Liver (tissue), 3 donors: ENCODE measurements around the gene UNC13A.

Experiments used
- RAD21 ChIP-seq, 2 donors: IDR thresholded peaks; 2 replicates each; pipeline ENCODE4 v1.6.1; 2016; ENCODE audit warnings: antibody characterized with exemption in 2 of 2, mild to moderate bottlenecking in 2 of 2
- SP1 ChIP-seq: IDR thresholded peaks from 2 replicates; pipeline ENCODE4 v1.6.1; 2018; ENCODE audit warnings: antibody characterized with exemption, mild to moderate bottlenecking
- YY1 ChIP-seq: IDR thresholded peaks from 2 replicates; pipeline ENCODE4 v1.6.1; 2016; ENCODE audit warnings: antibody characterized with exemption, mild to moderate bottlenecking
- TF ChIP-seq, protein P1 (sequence below): IDR thresholded peaks from 2 replicates; pipeline ENCODE4 v1.6.1; 2016; ENCODE audit warnings: antibody characterized with exemption
- TF ChIP-seq, protein P2 (sequence below): fragments of 150-350 bp; IDR thresholded peaks from 2 replicates; pipeline ENCODE4 v1.5.1; 2017; ENCODE audit warnings: improper control_type of control experiment, low read depth, low read length; ENCODE audit not compliant: missing input control
- TF ChIP-seq, protein P3 (sequence below): IDR thresholded peaks from 2 replicates; pipeline ENCODE4 v1.6.1; 2016; ENCODE audit warnings: antibody characterized with exemption, mild to moderate bottlenecking
- donor health status: healthy.
- donor health status: healthy.

DNA sequence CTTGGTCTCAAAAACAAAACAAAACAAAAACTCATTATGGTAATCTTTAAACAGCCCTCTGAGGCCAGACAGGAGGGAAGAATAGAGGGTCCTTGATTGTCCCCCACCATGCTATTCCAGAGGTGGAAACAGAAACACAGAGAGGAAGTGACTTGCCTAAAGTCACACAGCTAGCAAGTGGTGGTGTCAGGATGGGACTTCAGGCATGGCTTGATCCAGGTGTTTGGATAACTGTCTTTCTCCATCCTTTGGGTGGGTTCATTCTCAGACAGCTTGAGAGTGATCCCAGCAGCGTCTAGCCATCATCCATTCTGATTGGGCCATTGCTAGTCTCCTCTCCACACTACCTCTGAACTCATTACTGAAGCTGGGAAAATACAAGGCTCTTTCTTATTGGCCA, 120.2 kb downstream of the UNC13A start:
- TF ChIP-seq, protein P1, sequence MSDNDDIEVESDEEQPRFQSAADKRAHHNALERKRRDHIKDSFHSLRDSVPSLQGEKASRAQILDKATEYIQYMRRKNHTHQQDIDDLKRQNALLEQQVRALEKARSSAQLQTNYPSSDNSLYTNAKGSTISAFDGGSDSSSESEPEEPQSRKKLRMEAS = no peak
- TF ChIP-seq, protein P2, sequence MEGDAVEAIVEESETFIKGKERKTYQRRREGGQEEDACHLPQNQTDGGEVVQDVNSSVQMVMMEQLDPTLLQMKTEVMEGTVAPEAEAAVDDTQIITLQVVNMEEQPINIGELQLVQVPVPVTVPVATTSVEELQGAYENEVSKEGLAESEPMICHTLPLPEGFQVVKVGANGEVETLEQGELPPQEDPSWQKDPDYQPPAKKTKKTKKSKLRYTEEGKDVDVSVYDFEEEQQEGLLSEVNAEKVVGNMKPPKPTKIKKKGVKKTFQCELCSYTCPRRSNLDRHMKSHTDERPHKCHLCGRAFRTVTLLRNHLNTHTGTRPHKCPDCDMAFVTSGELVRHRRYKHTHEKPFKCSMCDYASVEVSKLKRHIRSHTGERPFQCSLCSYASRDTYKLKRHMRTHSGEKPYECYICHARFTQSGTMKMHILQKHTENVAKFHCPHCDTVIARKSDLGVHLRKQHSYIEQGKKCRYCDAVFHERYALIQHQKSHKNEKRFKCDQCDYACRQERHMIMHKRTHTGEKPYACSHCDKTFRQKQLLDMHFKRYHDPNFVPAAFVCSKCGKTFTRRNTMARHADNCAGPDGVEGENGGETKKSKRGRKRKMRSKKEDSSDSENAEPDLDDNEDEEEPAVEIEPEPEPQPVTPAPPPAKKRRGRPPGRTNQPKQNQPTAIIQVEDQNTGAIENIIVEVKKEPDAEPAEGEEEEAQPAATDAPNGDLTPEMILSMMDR = no peak
- TF ChIP-seq YY1 (no peak), SP1 (no peak), RAD21 (IDR thresholded peaks at IDR 0.05) (no peak)
- TF ChIP-seq, protein P3, sequence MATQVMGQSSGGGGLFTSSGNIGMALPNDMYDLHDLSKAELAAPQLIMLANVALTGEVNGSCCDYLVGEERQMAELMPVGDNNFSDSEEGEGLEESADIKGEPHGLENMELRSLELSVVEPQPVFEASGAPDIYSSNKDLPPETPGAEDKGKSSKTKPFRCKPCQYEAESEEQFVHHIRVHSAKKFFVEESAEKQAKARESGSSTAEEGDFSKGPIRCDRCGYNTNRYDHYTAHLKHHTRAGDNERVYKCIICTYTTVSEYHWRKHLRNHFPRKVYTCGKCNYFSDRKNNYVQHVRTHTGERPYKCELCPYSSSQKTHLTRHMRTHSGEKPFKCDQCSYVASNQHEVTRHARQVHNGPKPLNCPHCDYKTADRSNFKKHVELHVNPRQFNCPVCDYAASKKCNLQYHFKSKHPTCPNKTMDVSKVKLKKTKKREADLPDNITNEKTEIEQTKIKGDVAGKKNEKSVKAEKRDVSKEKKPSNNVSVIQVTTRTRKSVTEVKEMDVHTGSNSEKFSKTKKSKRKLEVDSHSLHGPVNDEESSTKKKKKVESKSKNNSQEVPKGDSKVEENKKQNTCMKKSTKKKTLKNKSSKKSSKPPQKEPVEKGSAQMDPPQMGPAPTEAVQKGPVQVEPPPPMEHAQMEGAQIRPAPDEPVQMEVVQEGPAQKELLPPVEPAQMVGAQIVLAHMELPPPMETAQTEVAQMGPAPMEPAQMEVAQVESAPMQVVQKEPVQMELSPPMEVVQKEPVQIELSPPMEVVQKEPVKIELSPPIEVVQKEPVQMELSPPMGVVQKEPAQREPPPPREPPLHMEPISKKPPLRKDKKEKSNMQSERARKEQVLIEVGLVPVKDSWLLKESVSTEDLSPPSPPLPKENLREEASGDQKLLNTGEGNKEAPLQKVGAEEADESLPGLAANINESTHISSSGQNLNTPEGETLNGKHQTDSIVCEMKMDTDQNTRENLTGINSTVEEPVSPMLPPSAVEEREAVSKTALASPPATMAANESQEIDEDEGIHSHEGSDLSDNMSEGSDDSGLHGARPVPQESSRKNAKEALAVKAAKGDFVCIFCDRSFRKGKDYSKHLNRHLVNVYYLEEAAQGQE = no peak
